Adrenal gland (tissue), 5 donors: ENCODE results near the gene DNAH12.

Source experiments
- CTCF ChIP-seq, 6 experiments: fragments of 450-650 bp in 4 of 6; fragments of 200-600 bp in 2 of 6; sonication (generic) in 1 of 6; IDR thresholded peaks; 1 replicate in 5 of 6; 2 replicates in 1 of 6; pipeline versions ENCODE4 v1.5.1 to v1.8.0; 2016 to 2021; ENCODE audit warnings: antibody characterized with exemption in 6 of 6, mild to moderate bottlenecking in 2 of 6, moderate library complexity in 1 of 6
- POLR2A ChIP-seq, 2 donors: fragments of 450-650 bp; IDR thresholded peaks; one replicate each; pipeline ENCODE4 v1.6.1; 2017; ENCODE audit warnings: antibody characterized with exemption in 2 of 2, mild to moderate bottlenecking in 2 of 2, moderate library complexity in 1 of 2
- donor health status: DM: no; HTN: no; CAD: no.

GRCh38 chr3:57583544-57583943 lies 39.4 kb upstream of the DNAH12 start:
- TF ChIP-seq POLR2A (IDR thresholded peaks at IDR 0.05) = no peak
- TF ChIP-seq CTCF (IDR thresholded peaks at IDR 0.05) = no peak
